ENCODE results near the gene SSH2.
"Not testable (repeated sequence)": the region's sequence is repeated elsewhere in the genome, so short reads cannot be mapped to it uniquely, and the experiment has no call there.

The SSH2 gene

DNA sequence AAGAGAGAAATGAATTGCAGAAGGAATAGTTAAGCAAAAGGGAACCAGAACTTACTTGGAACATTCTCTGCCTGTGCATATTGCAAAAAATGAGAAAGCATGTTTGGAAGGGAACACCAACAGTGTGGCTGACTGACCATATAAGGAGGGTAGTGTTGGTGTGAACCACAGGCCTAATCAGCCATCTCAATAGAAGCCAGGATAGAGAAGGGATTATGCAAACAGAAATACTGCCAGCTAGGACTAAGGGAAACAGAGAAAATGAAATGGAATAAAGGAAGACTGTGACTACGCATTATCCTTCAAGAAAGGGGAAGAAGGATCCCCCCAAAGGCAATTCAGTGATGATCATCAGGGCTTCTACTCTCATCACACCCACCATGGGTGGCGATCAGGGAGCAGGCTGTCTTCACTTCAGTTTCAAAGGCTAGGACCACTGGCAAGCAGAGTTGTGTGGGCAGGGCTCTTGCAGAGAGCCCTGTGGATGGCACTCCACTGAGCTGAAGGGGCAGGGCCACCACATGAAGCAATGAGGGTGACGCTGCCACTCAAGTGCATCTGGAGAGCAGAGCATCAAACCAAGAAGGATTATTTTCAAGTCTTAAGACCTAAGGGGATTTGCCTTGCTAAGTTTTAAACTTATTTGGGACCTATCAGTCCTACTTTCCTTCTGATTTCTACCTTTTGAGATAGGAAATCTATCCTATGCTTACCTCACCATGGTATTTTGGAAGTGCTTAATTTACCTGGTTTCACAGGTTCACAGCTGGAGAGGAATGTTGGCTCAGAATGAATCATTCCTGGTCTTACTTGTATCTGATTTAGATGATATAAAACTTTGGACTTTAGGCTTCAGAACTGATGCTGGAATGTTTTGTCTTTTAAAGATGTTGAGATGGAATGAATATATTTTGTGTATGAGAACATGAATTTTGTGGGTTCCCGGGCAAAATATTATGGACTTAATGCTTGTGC lies 140.5 kb downstream of the SSH2 start:
- no peak overlapping the region for H3K9ac ChIP-seq (ENCODE audit: low read depth in 1 of 2, low read length in 2 of 2)

DNA sequence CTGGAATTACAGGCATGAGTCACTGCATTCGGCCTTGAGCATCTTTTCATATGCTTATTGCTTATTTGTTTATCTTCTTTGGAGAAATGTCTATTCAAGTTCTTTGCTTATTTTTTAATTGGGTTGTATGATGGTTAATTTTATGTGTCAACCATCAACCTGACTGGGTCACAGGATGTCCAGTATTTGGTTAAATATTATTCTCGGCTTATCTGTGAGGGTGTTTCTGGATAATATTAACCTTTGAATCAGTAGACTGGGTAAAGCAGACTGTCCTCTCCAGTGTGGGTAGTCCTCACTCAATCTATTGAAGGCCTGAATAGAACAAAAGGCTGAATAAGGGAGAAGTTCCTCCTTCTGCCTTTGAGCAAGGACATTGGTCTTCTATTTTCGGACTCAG lies 142.0 kb downstream of the SSH2 start:
- Histone ChIP-seq H3K27me3 (ENCODE audit: control insufficient read depth in 1 of 2, insufficient read depth in 2 of 2, low read length in 2 of 2) (no peaks in the 10 kb centered on the region), H3K4me3 (ENCODE audit: low read depth in 1 of 2, low read length in 2 of 2) (no peak overlapping the region), H3K9ac (ENCODE audit: low read depth in 1 of 2, low read length in 2 of 2) (no peak overlapping the region), H3K9me3 (ENCODE audit: control insufficient read depth in 1 of 2, low read length in 2 of 2) (no peaks in the 10 kb centered on the region), H3K27ac (ENCODE audit: low read depth, low read length) (no peak overlapping the region), H3K4me1 (ENCODE audit: control insufficient read depth in 1 of 2, insufficient read depth in 2 of 2, low read length in 2 of 2) (peaks cover 0 to 13% of the 10 kb centered on the region in 2 donors), H3K36me3 (ENCODE audit: control insufficient read depth in 1 of 2, insufficient read depth in 2 of 2, low read length in 2 of 2) (no peaks in the 10 kb centered on the region)

More for the DNA sequence above, 140.5 kb downstream of the SSH2 start:
- Histone ChIP-seq H3K4me3 (ENCODE audit: low read depth in 1 of 2, low read length in 2 of 2) (no peak overlapping the region), H3K9me3 (ENCODE audit: control insufficient read depth in 1 of 2, low read length in 2 of 2) (no peaks in the 10 kb centered on the region), H3K27ac (ENCODE audit: low read depth, low read length) (no peak overlapping the region), H3K27me3 (ENCODE audit: control insufficient read depth in 1 of 2, insufficient read depth in 2 of 2, low read length in 2 of 2) (no peaks in the 10 kb centered on the region), H3K36me3 (ENCODE audit: control insufficient read depth in 1 of 2, insufficient read depth in 2 of 2, low read length in 2 of 2) (no peaks in the 10 kb centered on the region), H3K4me1 (ENCODE audit: control insufficient read depth in 1 of 2, insufficient read depth in 2 of 2, low read length in 2 of 2) (peaks cover 0 to 13% of the 10 kb centered on the region in 2 donors)

DNA sequence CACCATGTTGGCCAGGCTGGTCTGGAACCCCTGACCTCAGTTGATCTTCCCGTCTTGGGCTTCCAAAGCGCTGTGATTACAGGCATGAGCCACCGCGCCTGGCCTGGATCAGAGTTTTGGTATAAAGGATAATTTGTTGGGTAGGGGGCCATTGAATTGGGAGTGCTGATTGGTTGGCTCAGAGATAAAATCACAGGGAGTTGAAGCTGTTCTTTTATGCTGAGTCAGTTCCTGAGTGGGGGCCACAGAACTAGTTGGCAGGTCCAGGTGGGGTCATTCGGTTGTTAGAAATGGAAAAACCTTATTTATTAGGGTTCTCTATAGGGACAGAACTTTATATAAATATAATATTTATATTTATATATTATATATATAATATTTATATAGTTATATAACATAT lies 147.1 kb downstream of the SSH2 start:
- Histone ChIP-seq H3K4me1 (ENCODE audit: control insufficient read depth in 1 of 2, insufficient read depth in 2 of 2, low read length in 2 of 2) (peaks cover 1 to 4% of the 10 kb centered on the region in 2 donors), H3K9ac (ENCODE audit: low read depth in 1 of 2, low read length in 2 of 2) (no peak overlapping the region), H3K27me3 (ENCODE audit: control insufficient read depth in 1 of 2, insufficient read depth in 2 of 2, low read length in 2 of 2) (no peaks in the 10 kb centered on the region), H3K4me3 (ENCODE audit: low read depth in 1 of 2, low read length in 2 of 2) (no peak overlapping the region), H3K36me3 (ENCODE audit: control insufficient read depth in 1 of 2, insufficient read depth in 2 of 2, low read length in 2 of 2) (no peaks in the 10 kb centered on the region), H3K9me3 (ENCODE audit: control insufficient read depth in 1 of 2, low read length in 2 of 2) (no peaks in the 10 kb centered on the region), H3K27ac (ENCODE audit: low read depth, low read length) (no peak overlapping the region)

DNA sequence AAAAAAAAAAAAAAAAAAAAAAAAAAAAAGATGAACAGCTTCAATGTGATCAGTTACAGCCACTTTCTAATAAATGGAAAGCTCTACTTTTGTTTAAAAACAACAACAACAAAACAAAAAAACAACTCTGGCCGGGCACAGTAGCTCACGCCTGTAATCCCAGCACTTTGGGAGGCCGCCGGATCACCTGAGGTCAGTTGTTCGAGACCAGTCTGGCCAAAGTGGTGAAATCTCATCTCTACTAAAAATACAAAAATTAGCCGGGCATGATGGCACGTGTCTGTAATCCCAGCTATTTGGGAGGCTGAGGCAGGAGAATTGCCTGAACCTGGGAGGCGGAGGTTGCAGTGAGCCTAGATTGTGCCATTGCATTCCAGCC lies 150.2 kb downstream of the SSH2 start:
- H3K27me3 ChIP-seq (ENCODE audit: control insufficient read depth in 1 of 2, insufficient read depth in 2 of 2, low read length in 2 of 2); H3K36me3 ChIP-seq (ENCODE audit: control insufficient read depth in 1 of 2, insufficient read depth in 2 of 2, low read length in 2 of 2); H3K4me1 ChIP-seq (ENCODE audit: control insufficient read depth in 1 of 2, insufficient read depth in 2 of 2, low read length in 2 of 2); H3K27ac ChIP-seq (ENCODE audit: low read depth, low read length); H3K4me3 ChIP-seq (ENCODE audit: low read depth in 1 of 2, low read length in 2 of 2); H3K9ac ChIP-seq (ENCODE audit: low read depth in 1 of 2, low read length in 2 of 2); H3K9me3 ChIP-seq (ENCODE audit: control insufficient read depth in 1 of 2, low read length in 2 of 2): not testable (repeated sequence)

DNA sequence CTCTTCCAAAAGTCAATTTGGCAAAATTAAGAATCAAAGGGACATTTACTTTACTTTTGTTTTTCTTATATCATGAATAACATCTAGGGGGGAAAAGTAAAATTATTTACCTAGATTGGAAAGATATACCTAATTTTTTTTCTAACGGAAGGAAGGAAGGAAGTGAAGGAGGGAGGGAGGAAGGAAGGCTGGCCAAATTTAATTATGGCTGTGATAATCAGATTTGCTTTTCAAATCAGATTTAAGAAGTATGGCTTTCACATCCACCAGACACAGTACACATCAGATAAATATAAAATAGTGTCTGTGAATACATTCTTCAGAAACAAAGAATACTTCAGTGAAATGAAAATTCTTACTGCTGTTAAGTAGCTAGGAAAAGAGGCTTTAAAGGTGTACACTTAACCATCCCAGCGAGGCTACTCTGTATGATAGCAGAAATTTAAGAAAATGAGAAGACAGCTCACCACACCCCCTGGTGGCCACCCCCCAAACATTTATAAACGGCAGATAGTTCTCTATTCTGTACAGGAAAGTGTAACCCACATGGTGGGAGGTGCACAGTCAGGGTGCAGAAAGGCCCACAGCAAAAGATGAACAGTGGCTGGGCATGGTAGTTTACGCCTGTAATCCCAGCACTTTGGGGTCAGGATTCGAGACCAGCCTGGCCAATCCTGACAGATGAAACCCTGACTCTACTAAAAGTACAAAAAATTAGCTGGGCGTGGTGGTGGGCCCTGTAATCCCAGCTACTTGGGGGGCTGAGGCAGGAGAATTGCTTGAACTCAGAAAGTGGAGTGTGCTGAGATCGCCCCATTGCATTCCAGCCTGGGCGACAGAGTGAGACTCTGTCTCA lies 150.8 kb downstream of the SSH2 start:
- no peaks in the 10 kb centered on the region for H3K36me3 ChIP-seq (ENCODE audit: control insufficient read depth in 1 of 2, insufficient read depth in 2 of 2, low read length in 2 of 2)
- no peaks in the 10 kb centered on the region for H3K27me3 ChIP-seq (ENCODE audit: control insufficient read depth in 1 of 2, insufficient read depth in 2 of 2, low read length in 2 of 2)
- H3K9ac ChIP-seq (ENCODE audit: low read depth in 1 of 2, low read length in 2 of 2), result no peak overlapping the region
- H3K9me3 ChIP-seq (ENCODE audit: control insufficient read depth in 1 of 2, low read length in 2 of 2), result no peaks in the 10 kb centered on the region
- H3K27ac ChIP-seq (ENCODE audit: low read depth, low read length), result no peak overlapping the region
- H3K4me1 ChIP-seq (ENCODE audit: control insufficient read depth in 1 of 2, insufficient read depth in 2 of 2, low read length in 2 of 2), result peaks cover 0 to 4% of the 10 kb centered on the region in 2 donors
- H3K4me3 ChIP-seq (ENCODE audit: low read depth in 1 of 2, low read length in 2 of 2), result no peak overlapping the region

DNA sequence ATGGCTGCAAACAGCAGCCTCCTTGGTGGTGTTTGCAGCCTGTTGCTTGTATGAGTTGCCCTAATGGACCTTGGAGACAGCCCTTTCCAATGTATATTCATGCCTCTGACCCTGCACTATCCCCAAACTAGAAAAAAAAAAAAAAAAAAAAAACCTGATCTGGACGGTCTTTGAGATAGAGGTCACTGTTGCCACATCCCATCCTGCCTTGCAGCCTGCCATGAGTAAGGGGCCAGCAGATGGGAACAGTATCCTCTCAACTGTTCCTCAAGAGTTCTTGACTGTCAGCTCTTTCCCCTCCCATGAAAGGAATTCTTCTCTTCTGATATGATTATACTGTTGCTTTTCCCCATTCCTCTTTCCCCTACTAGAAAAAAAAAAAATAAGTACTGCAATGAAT lies 152.4 kb downstream of the SSH2 start:
- no peaks in the 10 kb centered on the region for H3K9me3 ChIP-seq (ENCODE audit: control insufficient read depth in 1 of 2, low read length in 2 of 2)
- no peaks in the 10 kb centered on the region for H3K27me3 ChIP-seq (ENCODE audit: control insufficient read depth in 1 of 2, insufficient read depth in 2 of 2, low read length in 2 of 2)
- no peaks in the 10 kb centered on the region for H3K36me3 ChIP-seq (ENCODE audit: control insufficient read depth in 1 of 2, insufficient read depth in 2 of 2, low read length in 2 of 2)
- H3K4me1 ChIP-seq (ENCODE audit: control insufficient read depth in 1 of 2, insufficient read depth in 2 of 2, low read length in 2 of 2), result peaks cover 0 to 4% of the 10 kb centered on the region in 2 donors
- H3K4me3 ChIP-seq (ENCODE audit: low read depth in 1 of 2, low read length in 2 of 2), result no peak overlapping the region
- no peak overlapping the region for H3K9ac ChIP-seq (ENCODE audit: low read depth in 1 of 2, low read length in 2 of 2)
- no peak overlapping the region for H3K27ac ChIP-seq (ENCODE audit: low read depth, low read length)

DNA sequence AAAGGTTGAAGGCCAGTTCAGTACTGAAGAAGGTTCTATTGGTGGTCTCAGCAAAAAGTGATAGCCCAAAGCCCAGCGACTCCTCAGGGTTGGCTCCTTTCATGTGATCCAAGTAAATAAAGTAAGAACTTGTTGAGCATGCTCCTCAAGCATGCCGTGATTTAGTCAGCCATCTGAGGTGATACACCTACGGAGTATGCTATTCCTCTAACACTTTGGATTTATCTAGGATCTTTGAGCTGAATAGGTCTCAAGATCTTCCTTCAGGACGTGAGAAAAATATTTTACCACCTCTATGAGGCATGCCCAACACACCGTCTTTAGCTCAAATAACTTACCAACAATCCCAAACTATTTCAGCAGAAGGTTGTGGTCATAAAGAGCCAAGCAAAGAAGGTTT lies 154.0 kb downstream of the SSH2 start:
- Histone ChIP-seq H3K9ac (ENCODE audit: low read depth in 1 of 2, low read length in 2 of 2) (no peak overlapping the region), H3K36me3 (ENCODE audit: control insufficient read depth in 1 of 2, insufficient read depth in 2 of 2, low read length in 2 of 2) (no peaks in the 10 kb centered on the region), H3K27me3 (ENCODE audit: control insufficient read depth in 1 of 2, insufficient read depth in 2 of 2, low read length in 2 of 2) (no peaks in the 10 kb centered on the region), H3K9me3 (ENCODE audit: control insufficient read depth in 1 of 2, low read length in 2 of 2) (no peaks in the 10 kb centered on the region), H3K4me3 (ENCODE audit: low read depth in 1 of 2, low read length in 2 of 2) (no peak overlapping the region), H3K4me1 (ENCODE audit: control insufficient read depth in 1 of 2, insufficient read depth in 2 of 2, low read length in 2 of 2) (peaks cover 0 to 4% of the 10 kb centered on the region in 2 donors), H3K27ac (ENCODE audit: low read depth, low read length) (no peak overlapping the region)

DNA sequence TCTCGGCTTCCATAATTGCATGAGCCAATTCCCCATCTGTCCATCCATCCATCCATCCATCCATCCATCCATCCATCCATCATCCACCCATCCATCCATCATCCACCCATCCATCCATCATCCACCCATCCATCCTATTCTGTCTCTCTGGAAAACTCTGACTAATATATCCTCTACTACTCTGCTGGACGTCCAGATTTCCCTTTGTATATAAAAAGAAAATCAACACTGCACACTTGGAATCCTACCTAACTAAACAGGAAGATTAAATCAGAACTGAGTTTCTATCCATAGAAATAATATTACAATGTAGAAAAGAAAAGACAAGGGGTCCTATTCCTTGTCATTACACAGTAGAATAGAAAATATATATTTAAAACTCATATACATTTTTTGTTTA lies 157.0 kb downstream of the SSH2 start:
- no peak overlapping the region for H3K27ac ChIP-seq (ENCODE audit: low read depth, low read length)
- H3K4me3 ChIP-seq (ENCODE audit: low read depth in 1 of 2, low read length in 2 of 2), result no peak overlapping the region
- H3K4me1 ChIP-seq (ENCODE audit: control insufficient read depth in 1 of 2, insufficient read depth in 2 of 2, low read length in 2 of 2), result no peaks in the 10 kb centered on the region
- H3K9me3 ChIP-seq (ENCODE audit: control insufficient read depth in 1 of 2, low read length in 2 of 2), result no peaks in the 10 kb centered on the region
- H3K9ac ChIP-seq (ENCODE audit: low read depth in 1 of 2, low read length in 2 of 2), result no peak overlapping the region
- no peaks in the 10 kb centered on the region for H3K27me3 ChIP-seq (ENCODE audit: control insufficient read depth in 1 of 2, insufficient read depth in 2 of 2, low read length in 2 of 2)
- no peaks in the 10 kb centered on the region for H3K36me3 ChIP-seq (ENCODE audit: control insufficient read depth in 1 of 2, insufficient read depth in 2 of 2, low read length in 2 of 2)

DNA sequence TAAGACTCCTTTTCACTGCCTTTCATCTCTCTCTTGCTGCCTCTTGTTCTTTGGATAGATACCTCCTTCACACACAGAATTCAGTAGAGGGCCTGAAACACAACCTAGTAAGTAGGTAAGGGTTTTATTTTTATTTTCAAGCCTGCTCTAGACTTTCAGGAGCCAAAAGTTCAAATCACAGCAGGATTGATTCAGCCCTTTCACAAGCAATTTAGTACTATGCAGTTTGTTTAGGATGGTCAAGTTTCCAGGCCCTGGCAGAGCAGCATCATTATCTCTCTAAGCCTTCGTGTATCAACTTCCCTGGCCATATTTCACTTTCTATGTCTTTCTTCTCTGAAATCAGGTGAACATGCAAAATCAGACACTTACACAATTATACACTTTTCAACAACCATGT lies 158.5 kb downstream of the SSH2 start:
- no peak overlapping the region for H3K9ac ChIP-seq (ENCODE audit: low read depth in 1 of 2, low read length in 2 of 2)
- H3K4me3 ChIP-seq (ENCODE audit: low read depth in 1 of 2, low read length in 2 of 2), result no peak overlapping the region
- H3K36me3 ChIP-seq (ENCODE audit: control insufficient read depth in 1 of 2, insufficient read depth in 2 of 2, low read length in 2 of 2), result no peaks in the 10 kb centered on the region
- no peaks in the 10 kb centered on the region for H3K4me1 ChIP-seq (ENCODE audit: control insufficient read depth in 1 of 2, insufficient read depth in 2 of 2, low read length in 2 of 2)
- no peaks in the 10 kb centered on the region for H3K9me3 ChIP-seq (ENCODE audit: control insufficient read depth in 1 of 2, low read length in 2 of 2)
- H3K27ac ChIP-seq (ENCODE audit: low read depth, low read length), result no peak overlapping the region
- H3K27me3 ChIP-seq (ENCODE audit: control insufficient read depth in 1 of 2, insufficient read depth in 2 of 2, low read length in 2 of 2), result no peaks in the 10 kb centered on the region

DNA sequence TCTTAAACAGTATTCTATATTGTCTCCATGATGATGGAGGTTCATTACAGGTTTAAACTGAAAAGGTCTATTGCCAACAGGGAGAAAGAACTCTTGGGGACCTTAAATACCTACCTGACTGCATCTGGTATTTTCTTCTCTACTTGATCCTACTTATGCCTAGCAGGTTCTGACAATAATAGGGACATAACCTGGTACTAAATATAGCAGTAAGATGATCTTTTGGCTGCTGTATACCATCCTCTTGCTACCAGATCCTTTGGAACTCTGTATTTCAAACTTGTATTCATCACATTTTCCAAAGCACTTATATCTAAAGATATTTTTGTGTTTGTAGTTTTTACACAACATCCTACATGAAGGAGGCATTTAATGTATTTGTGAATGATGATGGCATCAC lies 160.8 kb downstream of the SSH2 start:
- H3K4me3 ChIP-seq (ENCODE audit: low read depth in 1 of 2, low read length in 2 of 2), result no peak overlapping the region
- no peaks in the 10 kb centered on the region for H3K27me3 ChIP-seq (ENCODE audit: control insufficient read depth in 1 of 2, insufficient read depth in 2 of 2, low read length in 2 of 2)
- H3K27ac ChIP-seq (ENCODE audit: low read depth, low read length), result no peak overlapping the region
- no peaks in the 10 kb centered on the region for H3K4me1 ChIP-seq (ENCODE audit: control insufficient read depth in 1 of 2, insufficient read depth in 2 of 2, low read length in 2 of 2)
- no peak overlapping the region for H3K9ac ChIP-seq (ENCODE audit: low read depth in 1 of 2, low read length in 2 of 2)
- no peaks in the 10 kb centered on the region for H3K36me3 ChIP-seq (ENCODE audit: control insufficient read depth in 1 of 2, insufficient read depth in 2 of 2, low read length in 2 of 2)
- no peaks in the 10 kb centered on the region for H3K9me3 ChIP-seq (ENCODE audit: control insufficient read depth in 1 of 2, low read length in 2 of 2)

Data from duodenal mucosa (tissue), 2 donors.